ENCODE results near the gene MTARC2.

Gene MTARC2

GRCh38 chr1:220815409-220815808 lies 67.3 kb downstream of the MTARC2 start:
- Histone ChIP-seq H3K27me3 (ENCODE audit: insufficient read depth, low read depth) (no peaks in the 10 kb centered on the region), H3K4me1 (ENCODE audit: low read depth, poor library complexity, severe bottlenecking) (no peaks in the 10 kb centered on the region), H2AFZ (ENCODE audit: low read depth) (no peak overlapping the region), H3K4me2 (no peak overlapping the region), H3K27ac (no peak overlapping the region), H3K79me2 (ENCODE audit: insufficient read depth, low read depth) (no peaks in the 10 kb centered on the region), H4K20me1 (ENCODE audit: insufficient read depth) (no peaks in the 10 kb centered on the region), H3K36me3 (ENCODE audit: insufficient read depth) (no peaks in the 10 kb centered on the region), H3K9ac (no peak overlapping the region), H3K4me3 (IDR thresholded peaks at IDR 0.05; ENCODE audit: insufficient read depth, low read depth, low read length) (no peak overlapping the region)
- TF ChIP-seq CTCF (conservative IDR thresholded peaks at IDR 0.05; ENCODE audit: low read depth, low read length): no peak

GRCh38 chr1:220817907-220818306 lies 69.8 kb downstream of the MTARC2 start:
- no peak overlapping the region for H3K4me2 ChIP-seq
- no peaks in the 10 kb centered on the region for H3K79me2 ChIP-seq (ENCODE audit: insufficient read depth, low read depth)
- no peak overlapping the region for H2AFZ ChIP-seq (ENCODE audit: low read depth)
- H3K27ac ChIP-seq: no peak overlapping the region
- H3K9ac ChIP-seq: no peak overlapping the region
- no peaks in the 10 kb centered on the region for H4K20me1 ChIP-seq (ENCODE audit: insufficient read depth)
- no peak for TF ChIP-seq CTCF (conservative IDR thresholded peaks at IDR 0.05; ENCODE audit: low read depth, low read length)
- no peaks in the 10 kb centered on the region for H3K36me3 ChIP-seq (ENCODE audit: insufficient read depth)
- H3K4me1 ChIP-seq (ENCODE audit: low read depth, poor library complexity, severe bottlenecking): no peaks in the 10 kb centered on the region
- H3K4me3 ChIP-seq (IDR thresholded peaks at IDR 0.05; ENCODE audit: insufficient read depth, low read depth, low read length): no peak overlapping the region
- no peaks in the 10 kb centered on the region for H3K27me3 ChIP-seq (ENCODE audit: insufficient read depth, low read depth)

GRCh38 chr1:220818421-220819173 lies 70.5 kb downstream of the MTARC2 start:
- no peak overlapping the region for H3K4me2 ChIP-seq
- no peaks in the 10 kb centered on the region for H3K4me1 ChIP-seq (ENCODE audit: low read depth, poor library complexity, severe bottlenecking)
- H3K9ac ChIP-seq: no peak overlapping the region
- no peaks in the 10 kb centered on the region for H3K36me3 ChIP-seq (ENCODE audit: insufficient read depth)
- no peak for TF ChIP-seq CTCF (conservative IDR thresholded peaks at IDR 0.05; ENCODE audit: low read depth, low read length)
- no peak overlapping the region for H3K27ac ChIP-seq
- no peaks in the 10 kb centered on the region for H4K20me1 ChIP-seq (ENCODE audit: insufficient read depth)
- no peaks in the 10 kb centered on the region for H3K27me3 ChIP-seq (ENCODE audit: insufficient read depth, low read depth)
- no peak overlapping the region for H3K4me3 ChIP-seq (IDR thresholded peaks at IDR 0.05; ENCODE audit: insufficient read depth, low read depth, low read length)
- H2AFZ ChIP-seq (ENCODE audit: low read depth): no peak overlapping the region
- H3K79me2 ChIP-seq (ENCODE audit: insufficient read depth, low read depth): no peaks in the 10 kb centered on the region

- Histone ChIP-seq H3K9ac (no peak overlapping the region), H3K4me2 (no peak overlapping the region), H3K36me3 (ENCODE audit: insufficient read depth) (no peaks in the 10 kb centered on the region), H3K79me2 (ENCODE audit: insufficient read depth, low read depth) (no peaks in the 10 kb centered on the region), H2AFZ (ENCODE audit: low read depth) (no peak overlapping the region), H3K27ac (no peak overlapping the region), H3K27me3 (ENCODE audit: insufficient read depth, low read depth) (no peaks in the 10 kb centered on the region), H3K4me3 (IDR thresholded peaks at IDR 0.05; ENCODE audit: insufficient read depth, low read depth, low read length) (no peak overlapping the region), H3K4me1 (ENCODE audit: low read depth, poor library complexity, severe bottlenecking) (no peaks in the 10 kb centered on the region), H4K20me1 (ENCODE audit: insufficient read depth) (no peaks in the 10 kb centered on the region)
- no peak for TF ChIP-seq CTCF (conservative IDR thresholded peaks at IDR 0.05; ENCODE audit: low read depth, low read length)
Measured at GRCh38 chr1:220819467-220820026, 71.4 kb downstream of the MTARC2 start.

All from KMS-11 (cell line).